Measurements from ENCODE around the gene TEAD4. TPM values are rescaled to one million over a fixed set of nuclear protein-coding genes. Genes with fewer than 3 reads are reported as not detected.

The TEAD4 gene
- total and polyA plus RNA-seq, 2 experiments from 2014 or later, result 68.1 to 145 TPM

GRCh38 chr12:2939191-2939590, 20.0 kb upstream of the TEAD4 start:
- Histone ChIP-seq H3K4me1 (ENCODE audit: insufficient read depth) (no peaks in the 10 kb centered on the region), H3K4me2 (no peak overlapping the region), H3K79me2 (replicated peaks; ENCODE audit: insufficient read depth) (no peaks in the 10 kb centered on the region), H2AFZ (no peak overlapping the region), H3F3A (replicated peaks; ENCODE audit: low read depth) (peaks cover 3% of the 10 kb centered on the region; the same call in 1 of the 2 replicates), H3K4me3 (no peak overlapping the region), H3K9me2 (ENCODE audit: insufficient read depth) (no peaks in the 10 kb centered on the region), H3K27ac (ENCODE audit: low read depth) (no peak overlapping the region), H3K36me3 (ENCODE audit: insufficient read depth) (no peaks in the 10 kb centered on the region), H4K20me1 (replicated peaks; ENCODE audit: insufficient read depth) (no peaks in the 10 kb centered on the region), H3K27me3 (ENCODE audit: insufficient read depth) (no peaks in the 10 kb centered on the region)
- no peaks in the 10 kb centered on the region for H3K9me3 Mint-ChIP-seq
- H3K4me1 Mint-ChIP-seq, result no peaks in the 10 kb centered on the region
- TF ChIP-seq ZNF114 (CRISPR knock-in tag; IDR thresholded peaks at IDR 0.05) (no peak), POLR2AphosphoS5 (IDR thresholded peaks at IDR 0.05; ENCODE audit: low read depth) (no peak), REST (IDR thresholded peaks at IDR 0.05; ENCODE audit: unreplicated experiment) (no peak), CTCF (conservative IDR thresholded peaks at IDR 0.05; ENCODE audit: low read depth in 2 of 2) (no peak), ETS1 (IDR thresholded peaks at IDR 0.05) (no peak), EZH2 (IDR thresholded peaks at IDR 0.05; ENCODE audit: low read depth, unreplicated experiment) (no peak), ZNF462 (CRISPR knock-in tag; IDR thresholded peaks at IDR 0.05) (no peak), CREB1 (CRISPR knock-in tag; IDR thresholded peaks at IDR 0.05; ENCODE audit: low read depth) (no peak), NANOG (IDR thresholded peaks at IDR 0.05; ENCODE audit: borderline replicate concordance) (no peak), ZNF331 (CRISPR knock-in tag; IDR thresholded peaks at IDR 0.05; ENCODE audit: low read depth) (no peak), EZH2phosphoT487 (IDR thresholded peaks at IDR 0.05; ENCODE audit: unreplicated experiment) (no peak), STAT1 (IDR thresholded peaks at IDR 0.05; ENCODE audit: unreplicated experiment) (no peak), JUNB (IDR thresholded peaks at IDR 0.05; ENCODE audit: unreplicated experiment) (no peak)
- DNase-seq (ENCODE audit: low spot score) (no peak), ATAC-seq (no peak)
- no peak overlapping the region for H3K4me3 Mint-ChIP-seq
- no peaks in the 10 kb centered on the region for H3K27me3 Mint-ChIP-seq (ENCODE audit: insufficient read depth, low read depth, poor library complexity)
- H3K36me3 Mint-ChIP-seq (ENCODE audit: low read depth), result peaks cover 7% of the 10 kb centered on the region; the same call in 1 of the 3 replicates
- H3K27ac Mint-ChIP-seq, result no peak overlapping the region
